NB4 (cell line): ENCODE results near the gene ICOS.

ENCODE experiments used
- CTCF ChIP-seq: IDR thresholded peaks from one replicate; pipeline ENCODE4 v1.5.1; 2012; ENCODE audit warnings: low read depth, low read length
- MAX ChIP-seq: IDR thresholded peaks from 2 replicates; pipeline ENCODE4 v1.6.1; 2011; ENCODE audit warnings: low read depth, low read length
- MYC ChIP-seq: IDR thresholded peaks from 2 replicates; pipeline ENCODE4 v1.6.1; 2011; ENCODE audit warnings: low read depth, low read length
- POLR2A ChIP-seq: IDR thresholded peaks from 2 replicates; pipeline ENCODE4 v1.6.1; 2011; ENCODE audit warnings: mild to moderate bottlenecking; ENCODE audit not compliant: insufficient read length; ENCODE audit errors: extremely low read depth

GRCh38 chr2:203934041-203934492 is 2.5 kb upstream of the ICOS start:
- no peak for TF ChIP-seq CTCF
- TF ChIP-seq POLR2A: no peak
- TF ChIP-seq MAX: no peak
- no peak for TF ChIP-seq MYC
